Measurements from ENCODE around the gene SH2B3.

The SH2B3 gene

DNA sequence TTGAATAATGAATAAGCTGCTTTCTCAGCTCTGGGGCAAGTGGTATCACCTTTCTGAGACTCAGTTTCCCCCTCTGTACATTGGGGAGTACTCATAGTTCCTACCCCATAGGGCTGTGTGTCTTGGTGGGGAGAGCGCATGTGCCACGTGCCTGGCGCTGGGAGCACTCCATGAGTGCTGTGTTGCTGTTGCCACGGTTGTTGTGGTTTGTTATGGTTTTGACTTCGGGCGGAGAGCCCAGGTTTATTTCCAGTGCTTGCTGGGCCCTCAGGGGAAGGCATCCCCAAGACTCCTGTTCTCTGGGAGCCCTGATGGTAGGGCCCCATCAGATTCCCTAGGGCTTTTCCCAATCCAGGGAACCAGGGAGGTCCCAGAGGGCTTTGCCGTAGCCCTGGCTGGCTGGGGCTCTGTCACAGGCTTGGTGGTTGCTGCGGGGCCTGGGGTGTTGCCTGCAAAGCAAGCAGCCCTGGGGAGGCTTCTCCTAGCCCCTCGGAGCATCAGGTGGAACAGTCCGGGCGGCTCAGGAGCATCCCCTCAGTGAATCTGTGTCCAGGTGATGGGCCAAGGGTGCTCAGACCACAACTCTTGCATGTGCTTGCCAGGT, 18.6 kb downstream of the SH2B3 start:
- Mint-ChIP-seq H3K27me3 (no peaks in the 10 kb centered on the region), H3K36me3 (ENCODE audit: low read depth) (peaks cover 68% of the 10 kb centered on the region), H3K4me1 (ENCODE audit: low read depth) (peaks cover 71% of the 10 kb centered on the region), H3K9me3 (no peaks in the 10 kb centered on the region), H3K4me3 (no peak overlapping the region), H3K27ac (peak overlapping the region; percentile 86)
- DNase-seq, result no peak

DNA sequence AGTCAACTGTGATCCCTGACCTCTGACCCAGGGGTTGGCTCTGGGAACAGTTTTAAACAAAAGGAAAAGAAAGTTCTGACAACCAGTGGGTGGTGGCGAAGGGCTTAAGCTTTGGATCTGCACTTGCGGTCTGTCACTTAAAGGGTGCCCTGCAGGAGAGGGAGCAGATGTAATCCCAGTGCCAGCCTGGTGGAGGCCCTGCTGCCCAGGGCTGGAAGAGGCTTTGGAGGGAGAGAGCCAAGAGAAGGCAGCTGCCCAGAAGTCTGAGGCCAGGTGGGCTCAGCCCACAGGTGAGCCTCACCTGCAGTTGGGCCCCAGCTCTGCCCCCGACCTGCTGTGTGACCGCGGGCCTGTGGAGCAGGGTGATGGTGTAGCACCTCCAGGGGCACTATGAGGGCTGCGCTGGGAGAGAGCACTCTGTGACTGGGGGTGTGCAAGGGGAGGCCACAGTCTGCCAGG, 19.1 kb downstream of the SH2B3 start:
- Mint-ChIP-seq H3K36me3 (ENCODE audit: low read depth) (peaks cover 63% of the 10 kb centered on the region), H3K4me1 (ENCODE audit: low read depth) (peaks cover 72% of the 10 kb centered on the region), H3K9me3 (no peaks in the 10 kb centered on the region), H3K27me3 (no peaks in the 10 kb centered on the region), H3K27ac (peak overlapping the region; percentile 86), H3K4me3 (no peak overlapping the region)
- no peak for DNase-seq

DNA sequence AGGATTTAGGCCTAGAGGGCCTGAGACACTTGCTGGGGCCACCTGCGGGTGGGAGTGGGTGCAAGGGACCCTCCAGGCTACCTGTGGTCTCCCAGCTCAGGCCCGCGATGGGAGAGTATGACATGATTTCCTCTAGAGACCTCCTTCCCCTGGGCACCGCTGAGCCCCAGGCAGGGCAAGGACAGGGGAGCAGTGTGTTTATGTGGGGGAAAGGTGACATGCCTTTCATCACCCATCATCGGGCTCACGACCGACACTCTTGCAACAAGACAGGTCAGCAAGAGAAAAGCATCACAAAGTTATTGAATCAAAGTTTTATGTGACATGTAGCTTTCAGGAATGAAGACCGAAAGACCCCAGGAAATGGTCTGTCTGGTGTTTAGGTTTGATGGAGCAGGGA, 19.9 kb downstream of the SH2B3 start:
- H3K4me3 Mint-ChIP-seq, result peak overlapping the region; percentile 5
- no peak for DNase-seq
- peak overlapping the region; percentile 86 for H3K27ac Mint-ChIP-seq
- H3K4me1 Mint-ChIP-seq (ENCODE audit: low read depth), result peaks cover 76% of the 10 kb centered on the region
- no peaks in the 10 kb centered on the region for H3K9me3 Mint-ChIP-seq
- H3K36me3 Mint-ChIP-seq (ENCODE audit: low read depth), result peaks cover 55% of the 10 kb centered on the region
- H3K27me3 Mint-ChIP-seq, result no peaks in the 10 kb centered on the region

DNA sequence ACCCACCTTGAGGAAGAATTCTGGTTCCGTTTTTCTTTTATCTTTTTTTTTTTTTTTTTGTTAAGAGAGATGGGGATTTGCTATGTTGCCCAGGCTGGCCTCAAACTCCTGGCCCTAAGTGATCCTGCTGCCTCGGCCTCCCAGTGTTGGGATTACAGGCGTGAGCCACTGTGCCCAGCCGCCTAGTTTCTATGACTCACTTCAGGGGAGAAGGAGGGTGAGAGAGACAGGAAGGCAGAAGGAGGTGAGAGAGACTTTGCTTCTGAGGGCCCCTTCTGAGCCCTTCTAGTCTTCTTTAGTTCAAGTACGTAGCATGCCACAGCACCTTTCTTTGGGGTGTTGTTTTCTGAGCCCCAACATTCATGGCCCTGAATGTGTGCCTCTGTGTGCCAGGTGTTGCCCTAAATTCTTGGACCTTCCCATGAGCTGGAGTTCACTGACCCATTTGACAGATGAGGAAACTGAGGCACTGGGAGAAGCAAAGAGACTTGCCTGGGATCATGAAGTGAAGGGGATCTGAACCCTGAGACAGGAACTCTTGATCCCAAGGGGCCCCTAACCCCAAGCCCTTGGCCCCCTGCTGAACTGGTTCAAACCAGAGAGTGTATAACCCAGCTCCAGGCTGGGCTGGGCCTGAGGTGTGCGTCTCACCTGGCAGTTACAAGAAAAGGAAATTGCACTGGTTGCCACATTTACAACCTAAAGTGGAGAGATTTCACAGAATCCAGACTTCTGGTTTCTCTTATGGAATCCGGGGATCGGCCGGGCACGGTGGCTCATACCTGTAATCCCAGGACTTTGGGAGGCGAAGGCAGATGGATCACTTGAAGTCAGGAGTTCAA, 20.8 kb downstream of the SH2B3 start:
- H3K4me3 Mint-ChIP-seq, result peak overlapping the region; percentile 45
- H3K36me3 Mint-ChIP-seq (ENCODE audit: low read depth), result peaks cover 52% of the 10 kb centered on the region
- no peaks in the 10 kb centered on the region for H3K27me3 Mint-ChIP-seq

DNA sequence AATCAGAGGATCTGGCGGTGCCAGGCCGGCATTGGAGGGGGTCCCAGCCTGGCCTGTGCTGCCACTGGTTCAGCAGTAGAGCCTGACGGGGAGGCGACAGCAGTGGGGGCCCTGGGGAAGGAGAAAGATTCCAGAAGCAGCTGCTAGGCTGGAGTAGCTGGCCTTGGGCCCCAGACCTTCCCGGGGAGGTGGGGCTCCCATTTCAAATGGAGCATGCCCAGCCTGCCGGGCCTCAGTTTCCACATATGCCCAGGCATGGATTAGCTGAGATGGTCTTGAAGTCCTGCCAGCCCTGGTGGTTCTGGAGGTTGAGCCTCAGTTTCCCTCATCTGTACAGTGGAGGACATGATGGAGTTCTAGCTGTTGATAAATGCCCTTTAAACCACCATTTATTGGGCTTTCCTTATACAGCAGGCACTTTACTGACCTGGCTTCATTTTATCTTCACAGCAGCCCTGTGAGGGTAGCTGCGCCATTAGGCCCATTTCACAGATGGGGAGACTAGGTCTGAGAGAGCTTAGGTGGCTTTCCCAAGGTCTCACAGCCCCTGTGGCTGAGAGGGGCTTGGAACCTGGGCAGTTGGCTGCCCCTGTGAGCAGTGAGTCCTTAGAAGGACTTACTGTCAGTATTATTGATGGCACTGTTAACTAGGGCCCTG, 21.8 kb downstream of the SH2B3 start:
- Mint-ChIP-seq H3K9me3 (no peaks in the 10 kb centered on the region), H3K36me3 (ENCODE audit: low read depth) (peaks cover 52% of the 10 kb centered on the region), H3K4me3 (no peak overlapping the region), H3K27me3 (no peaks in the 10 kb centered on the region), H3K4me1 (ENCODE audit: low read depth) (peaks cover 84% of the 10 kb centered on the region), H3K27ac (peak overlapping the region; percentile 86)
- DNase-seq, result no peak

More for the DNA sequence above, 20.8 kb downstream of the SH2B3 start:
- H3K27ac Mint-ChIP-seq, result peak overlapping the region; percentile 86
- H3K9me3 Mint-ChIP-seq, result no peaks in the 10 kb centered on the region
- DNase-seq, result no peak
- peaks cover 82% of the 10 kb centered on the region for H3K4me1 Mint-ChIP-seq (ENCODE audit: low read depth)

DNA sequence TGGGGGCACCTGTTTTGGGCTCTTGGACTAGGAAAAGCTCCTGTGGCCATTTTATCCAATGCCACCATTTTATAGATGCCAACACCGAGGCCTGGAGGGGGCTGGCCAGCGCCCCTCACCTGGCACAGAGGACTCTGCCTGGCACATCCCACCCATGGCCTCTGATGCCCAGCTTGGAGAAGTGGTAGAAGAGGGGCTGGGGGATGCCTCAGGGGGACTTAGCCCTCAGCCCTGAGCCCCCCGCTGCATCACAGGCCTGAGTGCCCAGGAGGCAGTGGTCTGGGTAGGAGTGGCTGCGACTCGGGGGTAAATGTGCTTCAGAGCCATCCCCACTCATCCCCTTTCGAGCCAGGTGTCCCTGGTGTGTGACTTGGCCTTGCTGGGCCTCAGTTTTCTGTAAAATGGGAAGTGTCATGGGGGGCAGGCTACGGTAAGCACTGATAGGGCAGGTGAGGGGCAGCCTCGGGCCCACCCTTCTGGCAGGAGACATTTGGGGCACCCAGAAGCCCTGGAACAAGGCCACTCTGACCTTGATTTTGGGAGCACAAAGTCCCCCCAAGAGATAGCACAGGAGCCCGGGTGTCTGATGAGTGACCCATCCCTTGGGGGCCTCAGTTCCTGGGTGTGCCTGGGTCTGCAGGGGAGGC, 22.5 kb downstream of the SH2B3 start:
- Mint-ChIP-seq H3K27ac (peak overlapping the region; percentile 86), H3K36me3 (ENCODE audit: low read depth) (peaks cover 52% of the 10 kb centered on the region), H3K4me3 (peak overlapping the region; percentile 75), H3K27me3 (no peaks in the 10 kb centered on the region), H3K4me1 (ENCODE audit: low read depth) (peaks cover 86% of the 10 kb centered on the region), H3K9me3 (no peaks in the 10 kb centered on the region)
- DNase-seq, result peak; percentile 37

DNA sequence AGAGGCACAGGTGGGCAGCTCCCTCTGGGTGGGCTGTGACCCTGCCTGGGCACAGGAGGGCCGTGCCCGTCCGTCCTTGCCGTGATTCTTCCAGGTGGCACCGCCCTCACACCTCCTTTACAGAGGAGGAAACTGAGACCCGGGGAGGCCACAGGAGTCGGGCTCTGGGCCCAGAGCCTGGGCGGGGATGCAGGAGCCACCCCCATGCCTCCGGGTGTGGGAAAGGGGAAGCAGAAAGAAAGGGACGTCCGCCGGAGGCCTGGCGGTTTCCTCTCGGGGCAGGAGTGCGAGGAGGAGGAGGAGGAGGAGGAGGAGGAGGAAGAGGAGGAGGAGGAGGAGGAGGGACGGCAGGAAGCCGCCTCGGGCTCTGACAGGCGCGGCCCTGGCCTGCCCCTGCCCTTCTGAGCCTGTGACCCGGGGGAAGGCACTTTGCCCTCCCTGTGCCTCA, 23.0 kb downstream of the SH2B3 start:
- H3K27me3 Mint-ChIP-seq, result no peaks in the 10 kb centered on the region
- peak overlapping the region; percentile 75 for H3K4me3 Mint-ChIP-seq
- peak overlapping the region; percentile 86 for H3K27ac Mint-ChIP-seq
- DNase-seq, result peak; percentile 41
- H3K4me1 Mint-ChIP-seq (ENCODE audit: low read depth), result peaks cover 91% of the 10 kb centered on the region
- no peaks in the 10 kb centered on the region for H3K9me3 Mint-ChIP-seq
- H3K36me3 Mint-ChIP-seq (ENCODE audit: low read depth), result peaks cover 55% of the 10 kb centered on the region

DNA sequence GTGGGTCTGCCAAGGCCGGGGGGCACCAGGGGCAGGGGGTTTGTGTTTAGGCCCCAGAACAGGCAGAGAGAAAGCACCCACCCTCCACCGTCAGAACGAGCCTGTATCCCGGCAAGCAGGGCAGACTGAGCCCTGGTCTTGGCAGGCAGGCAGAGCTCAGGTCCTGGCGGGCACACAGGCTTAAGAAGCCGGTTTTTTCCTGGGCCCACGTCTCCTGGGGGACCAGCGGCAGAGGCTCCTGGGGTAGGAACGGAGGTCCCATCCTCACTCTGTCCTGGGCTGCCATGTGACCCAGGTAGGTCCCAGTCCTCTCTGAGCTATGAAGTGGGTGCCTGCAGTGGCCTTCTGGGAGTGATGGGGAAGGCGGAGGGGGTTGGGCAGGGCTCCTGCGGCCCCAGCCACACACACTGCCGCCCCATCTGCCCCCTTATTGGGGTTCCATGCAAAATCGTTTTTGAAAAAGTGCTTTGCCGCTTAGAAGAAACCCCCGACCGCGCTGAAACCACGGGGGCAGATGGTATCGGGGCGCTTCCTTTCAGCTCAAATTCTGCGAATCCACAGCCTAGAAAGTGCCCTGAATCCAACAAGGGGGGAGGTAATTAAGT, 24.2 kb downstream of the SH2B3 start:
- no peaks in the 10 kb centered on the region for H3K27me3 Mint-ChIP-seq
- H3K9me3 Mint-ChIP-seq, result no peaks in the 10 kb centered on the region
- DNase-seq, result peak; percentile 72
- H3K4me1 Mint-ChIP-seq (ENCODE audit: low read depth), result peaks cover 94% of the 10 kb centered on the region
- H3K27ac Mint-ChIP-seq, result peak overlapping the region; percentile 94
- H3K36me3 Mint-ChIP-seq (ENCODE audit: low read depth), result peaks cover 54% of the 10 kb centered on the region
- peak overlapping the region; percentile 75 for H3K4me3 Mint-ChIP-seq

DNA sequence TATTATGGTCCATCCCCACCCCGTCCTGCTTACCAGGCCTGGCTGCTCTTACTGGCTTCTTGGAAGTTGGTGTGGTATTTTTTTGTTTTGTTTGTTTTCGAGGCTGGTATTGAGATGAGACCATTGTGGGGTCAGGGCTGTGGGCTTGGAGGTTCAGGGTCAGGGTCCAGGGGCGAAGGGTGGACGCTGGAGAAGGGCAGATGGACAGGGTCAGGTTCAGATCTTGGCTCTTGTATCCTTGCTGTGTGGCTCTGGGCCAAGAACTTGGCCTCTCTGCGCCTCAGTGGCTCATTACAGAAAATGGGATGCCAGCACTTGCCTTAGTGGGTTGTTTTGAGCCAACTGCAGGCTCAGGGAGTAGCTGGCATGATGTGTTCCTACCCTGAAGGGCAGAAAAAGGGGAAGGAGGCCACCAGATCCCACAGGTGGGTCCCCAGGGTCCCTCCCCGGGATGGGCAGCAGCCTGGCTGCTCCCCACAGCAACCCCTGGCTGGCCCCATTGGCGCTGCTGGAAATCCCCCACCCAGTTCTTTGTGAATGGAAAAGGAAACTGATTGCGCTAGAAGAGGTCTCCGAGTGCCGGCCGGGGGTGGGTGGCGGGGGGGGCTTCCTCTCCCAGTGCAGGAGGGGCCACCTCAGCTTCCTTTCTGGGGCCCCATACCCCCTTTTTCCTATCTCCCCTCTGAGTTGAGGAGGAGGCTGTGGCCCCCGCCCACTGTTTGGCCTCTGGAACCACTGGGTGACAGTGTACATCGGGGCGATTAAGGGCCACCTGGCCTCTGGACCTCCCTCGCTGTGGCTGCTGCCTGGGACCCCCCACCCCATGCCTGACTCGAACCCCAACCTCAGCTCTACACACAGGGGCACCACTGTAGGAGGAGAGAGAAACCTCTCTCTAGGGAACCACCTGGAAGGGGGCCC, 25.0 kb downstream of the SH2B3 start:
- peak overlapping the region; percentile 75 for H3K4me3 Mint-ChIP-seq
- peak overlapping the region; percentile 94 for H3K27ac Mint-ChIP-seq
- H3K27me3 Mint-ChIP-seq, result no peaks in the 10 kb centered on the region
- peaks cover 94% of the 10 kb centered on the region for H3K4me1 Mint-ChIP-seq (ENCODE audit: low read depth)
- peaks cover 49% of the 10 kb centered on the region for H3K36me3 Mint-ChIP-seq (ENCODE audit: low read depth)
- no peaks in the 10 kb centered on the region for H3K9me3 Mint-ChIP-seq
- peak; percentile 79 for DNase-seq

DNA sequence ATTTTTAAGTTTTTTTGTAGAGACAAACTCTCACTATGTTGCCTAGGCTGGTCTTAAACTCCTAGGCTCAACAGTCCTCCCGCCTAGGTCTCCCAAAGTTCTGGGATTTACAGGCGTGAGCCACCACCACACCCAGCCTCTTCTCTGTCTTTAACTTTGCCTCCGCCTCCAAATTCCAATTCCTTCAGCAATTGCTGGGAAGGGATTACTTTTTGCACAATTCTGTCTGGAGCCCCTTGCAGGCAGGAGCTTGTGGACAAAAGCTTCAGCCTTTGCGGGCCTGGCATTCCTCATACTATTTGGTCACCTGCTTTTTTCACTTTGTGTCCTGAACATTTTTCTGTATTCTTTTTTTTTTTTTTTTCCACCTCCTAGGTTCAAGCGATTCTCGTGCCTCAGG, 26.0 kb downstream of the SH2B3 start:
- peak overlapping the region; percentile 72 for H3K4me3 Mint-ChIP-seq
- H3K36me3 Mint-ChIP-seq (ENCODE audit: low read depth), result peaks cover 48% of the 10 kb centered on the region
- H3K27ac Mint-ChIP-seq, result peak overlapping the region; percentile 94
- no peaks in the 10 kb centered on the region for H3K9me3 Mint-ChIP-seq
- DNase-seq, result no peak
- peaks cover 94% of the 10 kb centered on the region for H3K4me1 Mint-ChIP-seq (ENCODE audit: low read depth)
- H3K27me3 Mint-ChIP-seq, result no peaks in the 10 kb centered on the region

DNA sequence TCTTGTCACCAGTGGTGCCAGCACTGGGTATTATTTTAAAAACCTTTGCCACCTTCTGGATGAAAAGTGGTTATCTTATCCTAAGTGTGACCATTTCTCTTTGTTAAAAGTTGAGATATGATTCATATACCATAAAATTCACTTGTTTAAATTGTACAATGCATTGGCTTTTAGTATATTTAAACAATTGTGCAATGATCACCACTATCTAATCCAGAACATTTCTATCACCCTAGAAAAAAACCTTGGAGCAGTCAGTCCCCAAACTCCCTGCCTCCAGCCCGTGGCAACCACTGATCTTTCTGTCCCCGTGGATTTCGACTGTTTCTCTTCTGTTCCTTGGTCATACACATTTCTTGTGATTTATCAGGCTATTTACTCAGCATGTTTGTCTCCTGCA, 28.3 kb downstream of the SH2B3 start:
- H3K9me3 Mint-ChIP-seq, result no peaks in the 10 kb centered on the region
- H3K27ac Mint-ChIP-seq, result peak overlapping the region; percentile 96
- H3K27me3 Mint-ChIP-seq, result no peaks in the 10 kb centered on the region
- peaks cover 61% of the 10 kb centered on the region for H3K36me3 Mint-ChIP-seq (ENCODE audit: low read depth)
- peak overlapping the region; percentile 71 for H3K4me3 Mint-ChIP-seq
- H3K4me1 Mint-ChIP-seq (ENCODE audit: low read depth), result peaks cover 96% of the 10 kb centered on the region
- no peak for DNase-seq

DNA sequence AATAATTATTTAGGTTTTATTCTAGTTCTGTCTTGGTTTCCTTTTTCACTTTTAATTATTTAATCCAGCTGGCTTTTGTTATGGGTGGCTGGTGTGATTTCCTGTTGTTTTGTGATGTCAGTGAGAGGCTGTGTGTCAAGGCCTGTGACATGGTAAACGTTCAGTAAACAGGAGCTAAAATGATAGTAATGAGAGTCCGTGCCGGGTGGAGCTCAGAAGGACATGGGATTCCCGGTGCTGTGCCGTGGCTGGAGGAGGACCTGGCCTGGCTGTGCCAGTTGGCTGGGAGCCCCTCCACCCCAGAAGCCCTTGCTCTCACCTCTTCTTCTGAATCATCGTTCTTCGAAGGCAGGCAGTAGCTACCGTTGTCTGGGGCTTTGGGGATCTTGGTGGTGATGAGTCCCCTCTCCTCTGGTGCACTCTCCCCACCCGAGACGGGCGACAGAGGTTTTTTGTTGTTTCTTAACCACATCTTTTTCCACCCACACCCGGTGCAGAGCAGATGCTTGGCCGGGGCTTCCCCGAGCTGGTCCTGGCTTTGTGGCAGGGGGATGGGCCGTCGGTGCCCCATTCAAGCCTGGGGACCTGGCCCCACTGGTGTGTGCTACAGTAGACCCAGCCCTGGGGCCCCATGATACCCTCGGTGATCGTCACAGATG, 29.1 kb downstream of the SH2B3 start:
- peaks cover 94% of the 10 kb centered on the region for H3K4me1 Mint-ChIP-seq (ENCODE audit: low read depth)
- H3K36me3 Mint-ChIP-seq (ENCODE audit: low read depth), result peaks cover 65% of the 10 kb centered on the region
- no peaks in the 10 kb centered on the region for H3K9me3 Mint-ChIP-seq
- H3K27me3 Mint-ChIP-seq, result no peaks in the 10 kb centered on the region
- peak overlapping the region; percentile 71 for H3K4me3 Mint-ChIP-seq
- peak; percentile 83 for DNase-seq
- H3K27ac Mint-ChIP-seq, result peak overlapping the region; percentile 96

All from activated T-cell treated with anti-CD3 and anti-CD28 coated beads, Interleukin-2, amount 50 U/mL, for 24 hours (primary cell).